ENCODE data around the gene ANKRD1. TPM values are rescaled to one million over a fixed set of nuclear protein-coding genes. Genes with fewer than 3 reads are reported as not detected.

Gene ANKRD1
- total and polyA plus RNA-seq, 2 donors (not counting 1 experiment from before 2014, with no cell fraction given), result not detected

GRCh38 chr10:90916392-90917237 lies 4.3 kb downstream of the ANKRD1 start:
- no peaks in the 10 kb centered on the region for H4K20me1 ChIP-seq (ENCODE audit: control insufficient read depth, insufficient read depth, low read length, poor library complexity, severe bottlenecking)
- no peak for DNase-seq
- H3K27me3 ChIP-seq (replicated peaks in 1 of 4; ENCODE audit: control extremely low read depth in 1 of 4, control insufficient read depth in 3 of 4, insufficient read depth in 4 of 4, low read length in 3 of 4), result no peaks in the 10 kb centered on the region
- H3K4me1 Mint-ChIP-seq, result peaks cover 10% of the 10 kb centered on the region
- TF ChIP-seq, protein P1, sequence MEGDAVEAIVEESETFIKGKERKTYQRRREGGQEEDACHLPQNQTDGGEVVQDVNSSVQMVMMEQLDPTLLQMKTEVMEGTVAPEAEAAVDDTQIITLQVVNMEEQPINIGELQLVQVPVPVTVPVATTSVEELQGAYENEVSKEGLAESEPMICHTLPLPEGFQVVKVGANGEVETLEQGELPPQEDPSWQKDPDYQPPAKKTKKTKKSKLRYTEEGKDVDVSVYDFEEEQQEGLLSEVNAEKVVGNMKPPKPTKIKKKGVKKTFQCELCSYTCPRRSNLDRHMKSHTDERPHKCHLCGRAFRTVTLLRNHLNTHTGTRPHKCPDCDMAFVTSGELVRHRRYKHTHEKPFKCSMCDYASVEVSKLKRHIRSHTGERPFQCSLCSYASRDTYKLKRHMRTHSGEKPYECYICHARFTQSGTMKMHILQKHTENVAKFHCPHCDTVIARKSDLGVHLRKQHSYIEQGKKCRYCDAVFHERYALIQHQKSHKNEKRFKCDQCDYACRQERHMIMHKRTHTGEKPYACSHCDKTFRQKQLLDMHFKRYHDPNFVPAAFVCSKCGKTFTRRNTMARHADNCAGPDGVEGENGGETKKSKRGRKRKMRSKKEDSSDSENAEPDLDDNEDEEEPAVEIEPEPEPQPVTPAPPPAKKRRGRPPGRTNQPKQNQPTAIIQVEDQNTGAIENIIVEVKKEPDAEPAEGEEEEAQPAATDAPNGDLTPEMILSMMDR (IDR thresholded peaks at IDR 0.05), result no peak
- TF ChIP-seq EZH2 (IDR thresholded peaks at IDR 0.05; ENCODE audit: borderline replicate concordance, insufficient read depth, low read depth, low read length, poor library complexity, severe bottlenecking), result no peak
- H3K9me3 ChIP-seq (ENCODE audit: control extremely low read depth in 1 of 3, control insufficient read depth in 2 of 3, insufficient read depth in 1 of 3, low read length in 2 of 3), result no peaks in the 10 kb centered on the region
- H3K4me1 ChIP-seq (ENCODE audit: control insufficient read depth in 2 of 2, insufficient read depth in 2 of 2, low read length in 2 of 2), result peaks cover 0 to 3% of the 10 kb centered on the region in 2 donors
- no peak overlapping the region for H3K9ac ChIP-seq (ENCODE audit: low read length)
- no peaks in the 10 kb centered on the region for H3K79me2 ChIP-seq (ENCODE audit: control insufficient read depth, insufficient read depth, low read length)
- CTCF ChIA-PET, result interaction anchor here (0.6 to 2.6 kb wide), 3 partner anchors 27 to 334 kb away, joined by 3 to 7 read pairs (median 4); no protein-coding TSS in a partner anchor
- WGBS (ENCODE audit: insufficient coverage), result no CpG with 5 or more reads among the region's 6 CpGs
- H3K4me2 ChIP-seq (replicated peaks; ENCODE audit: low read depth, low read length, poor library complexity, severe bottlenecking), result no peak overlapping the region
- H3K9me3 Mint-ChIP-seq (ENCODE audit: insufficient read depth), result no peaks in the 10 kb centered on the region
- POLR2A ChIA-PET, result no interaction called here
- H3K4me3 Mint-ChIP-seq, result no peak overlapping the region
- H3K4me3 ChIP-seq (ENCODE audit: control extremely low read depth in 1 of 5, extremely low read depth in 1 of 5, insufficient read depth in 1 of 5, low read depth in 2 of 5, low read length in 4 of 5), result no peak overlapping the region
- H3K36me3 ChIP-seq (replicated peaks in 1 of 2; ENCODE audit: control extremely low read depth in 1 of 2, control insufficient read depth in 1 of 2, extremely low read depth in 1 of 2, insufficient read depth in 2 of 2, low read length in 1 of 2), result no peaks in the 10 kb centered on the region
- ATAC-seq (ENCODE audit: low read depth), result no peak
- intact Hi-C loops (cut with micrococcal nuclease), result loop anchor here (10.0 kb wide), 1 partner anchor 718 kb away; the partner anchor contains the start of gene PPP1R3C
- no peak overlapping the region for H3K27ac Mint-ChIP-seq
- no peak overlapping the region for H3K27ac ChIP-seq (ENCODE audit: low read length in 2 of 2)
- no peaks in the 10 kb centered on the region for H3K27me3 Mint-ChIP-seq
- no peak overlapping the region for H2AFZ ChIP-seq (ENCODE audit: insufficient read depth, low read depth, low read length, poor library complexity, severe bottlenecking)

DNA sequence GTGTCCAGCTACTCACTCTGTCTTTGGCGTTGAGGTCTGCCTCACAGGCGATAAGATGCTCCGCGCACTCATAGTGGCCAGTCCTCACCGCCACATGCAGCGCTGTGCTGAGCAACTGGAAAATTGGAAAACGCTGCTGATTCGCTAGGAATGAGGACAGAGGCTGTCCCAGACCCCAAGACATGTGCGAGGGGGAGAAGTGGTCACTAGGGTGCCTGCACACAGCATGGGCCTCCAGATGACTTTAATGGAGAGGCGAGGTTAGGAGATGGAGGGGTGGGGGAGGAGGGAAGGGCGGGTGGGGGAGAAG lies 5.2 kb downstream of the ANKRD1 start:
- no peak for DNase-seq
- intact Hi-C loops (cut with micrococcal nuclease), result loop anchor here (10.0 kb wide), 1 partner anchor 719 kb away; the partner anchor contains the start of gene PPP1R3C
- no peaks in the 10 kb centered on the region for H3K79me2 ChIP-seq (ENCODE audit: control insufficient read depth, insufficient read depth, low read length)
- WGBS (ENCODE audit: insufficient coverage), result 77% methylated on average over 8 of the region's 11 CpGs
- Mint-ChIP-seq H3K4me1 (peaks cover 10% of the 10 kb centered on the region), H3K4me3 (no peak overlapping the region), H3K27me3 (no peaks in the 10 kb centered on the region), H3K9me3 (ENCODE audit: insufficient read depth) (no peaks in the 10 kb centered on the region), H3K27ac (no peak overlapping the region)
- H3K27ac ChIP-seq (ENCODE audit: low read length in 2 of 2), result no peak overlapping the region
- peaks cover 0 to 3% of the 10 kb centered on the region in 2 donors for H3K4me1 ChIP-seq (ENCODE audit: control insufficient read depth in 2 of 2, insufficient read depth in 2 of 2, low read length in 2 of 2)
- H3K9me3 ChIP-seq (ENCODE audit: control extremely low read depth in 1 of 3, control insufficient read depth in 2 of 3, insufficient read depth in 1 of 3, low read length in 2 of 3), result no peaks in the 10 kb centered on the region
- no peak overlapping the region for H3K4me2 ChIP-seq (replicated peaks; ENCODE audit: low read depth, low read length, poor library complexity, severe bottlenecking)
- H2AFZ ChIP-seq (ENCODE audit: insufficient read depth, low read depth, low read length, poor library complexity, severe bottlenecking), result no peak overlapping the region
- ChIA-PET POLR2A (no interaction called here), CTCF (interaction anchor here (0.6 kb wide), 1 partner anchor 26 kb away, joined by 3 read pairs; no protein-coding TSS in a partner anchor)
- no peak overlapping the region for H3K9ac ChIP-seq (ENCODE audit: low read length)
- no peaks in the 10 kb centered on the region for H3K27me3 ChIP-seq (replicated peaks in 1 of 4; ENCODE audit: control extremely low read depth in 1 of 4, control insufficient read depth in 3 of 4, insufficient read depth in 4 of 4, low read length in 3 of 4)
- H3K36me3 ChIP-seq (replicated peaks in 1 of 2; ENCODE audit: control extremely low read depth in 1 of 2, control insufficient read depth in 1 of 2, extremely low read depth in 1 of 2, insufficient read depth in 2 of 2, low read length in 1 of 2), result no peaks in the 10 kb centered on the region
- H3K4me3 ChIP-seq (ENCODE audit: control extremely low read depth in 1 of 5, extremely low read depth in 1 of 5, insufficient read depth in 1 of 5, low read depth in 2 of 5, low read length in 4 of 5), result no peak overlapping the region
- no peak for TF ChIP-seq EZH2 (IDR thresholded peaks at IDR 0.05; ENCODE audit: borderline replicate concordance, insufficient read depth, low read depth, low read length, poor library complexity, severe bottlenecking)
- TF ChIP-seq, protein P1 (IDR thresholded peaks at IDR 0.05), result no peak
- no peak for ATAC-seq (ENCODE audit: low read depth)
- H4K20me1 ChIP-seq (ENCODE audit: control insufficient read depth, insufficient read depth, low read length, poor library complexity, severe bottlenecking), result no peaks in the 10 kb centered on the region

Measured in B cell (primary cell).